Activated CD4-positive, alpha-beta T cell treated with anti-CD3 and anti-CD28 coated beads for 36 hours (primary cell): Measurements from ENCODE around the gene TMEM88. TPM values are rescaled to one million over a fixed set of nuclear protein-coding genes. Genes with fewer than 3 reads are reported as not detected.

Experiments
- ATAC-seq: fragments of 200-7000 bp; cut with Tn5 transposase; one replicate; pipeline ENCODE4 v1.10.0; 2021; ENCODE audit warnings: mild to moderate bottlenecking, moderate library complexity
- CTCF ChIA-PET: fragments of 350-600 bp; sonication (Branson Sonifier 250); formaldehyde crosslinking; loops from one replicate; lab custom pipeline; 2021; ENCODE audit warnings: antibody characterized with exemption; lab: Charles Lee
- POLR2A ChIA-PET: fragments of 350-600 bp; sonication (Branson Sonifier 250); formaldehyde crosslinking; loops from one replicate; lab custom pipeline; 2021; ENCODE audit warnings: antibody characterized with exemption, inconsistent platforms; lab: Charles Lee
- DNase-seq: peaks from one replicate; pipeline ENCODE4 v3.0.0-alpha.2; 2020
- H3K27ac Mint-ChIP-seq: one replicate; pipeline ENCODE4 v1.8.0; 2021; ENCODE audit warnings: mixed read lengths
- H3K27me3 Mint-ChIP-seq: one replicate; pipeline ENCODE4 v1.8.0; 2021; ENCODE audit warnings: mixed read lengths
- H3K36me3 Mint-ChIP-seq: one replicate; pipeline ENCODE4 v1.8.0; 2021; ENCODE audit warnings: low read depth, mixed read lengths
- H3K4me1 Mint-ChIP-seq: one replicate; pipeline ENCODE4 v1.8.0; 2021; ENCODE audit warnings: mixed read lengths
- H3K4me3 Mint-ChIP-seq: one replicate; pipeline ENCODE4 v1.8.0; 2021; ENCODE audit warnings: mild to moderate bottlenecking, moderate library complexity, mixed read lengths
- H3K9me3 Mint-ChIP-seq: one replicate; pipeline ENCODE4 v1.8.0; 2021; ENCODE audit warnings: low read depth, mixed read lengths
- intact Hi-C, 2 experiments: fragments of 100-400 bp; cut with DNase I in 1 of 2; cut with micrococcal nuclease in 1 of 2; formaldehyde crosslinking; loops; one replicate each; pipeline versions ENCODE4 v1.14.2 to v1.15.1; 2022 to 2024; cut with DNase I, micrococcal nuclease
- total RNA-seq, 2 experiments: library from RNA; stranded (reverse); gene quantifications; one replicate each; pipeline ENCODE4 v1.2.3, GENCODE V29; 2021

TMEM88 gene
- total RNA-seq, 2 experiments from 2014 or later: 3.5 to 5.6 TPM

- ATAC-seq: peak; percentile 7
- Mint-ChIP-seq H3K27ac (no peak overlapping the region), H3K4me1 (peaks cover 1% of the 10 kb centered on the region), H3K27me3 (no peaks in the 10 kb centered on the region), H3K4me3 (no peak overlapping the region), H3K36me3 (peaks cover 25% of the 10 kb centered on the region), H3K9me3 (no peaks in the 10 kb centered on the region)
- peak; percentile 73 for DNase-seq
- POLR2A ChIA-PET: no interaction called here
- CTCF ChIA-PET: interaction anchor here (0.7 to 1.4 kb wide), 2 partner anchors 22 to 42 kb away, joined by 3 to 6 read pairs; no protein-coding TSS in a partner anchor
- intact Hi-C loops: loop anchor here (1.0 to 2.0 kb wide), 19 partner anchors 24 to 647 kb away; partner anchors contain the start of genes CNTROB (in 2 of the 2), NAA38 (in 2 of the 2), ALOXE3 (in 1 of the 2) and CTC1 (in 1 of the 2)
These were observed 31.6 kb downstream of the TMEM88 start for GRCh38 chr17:7886227-7887037.

DNA sequence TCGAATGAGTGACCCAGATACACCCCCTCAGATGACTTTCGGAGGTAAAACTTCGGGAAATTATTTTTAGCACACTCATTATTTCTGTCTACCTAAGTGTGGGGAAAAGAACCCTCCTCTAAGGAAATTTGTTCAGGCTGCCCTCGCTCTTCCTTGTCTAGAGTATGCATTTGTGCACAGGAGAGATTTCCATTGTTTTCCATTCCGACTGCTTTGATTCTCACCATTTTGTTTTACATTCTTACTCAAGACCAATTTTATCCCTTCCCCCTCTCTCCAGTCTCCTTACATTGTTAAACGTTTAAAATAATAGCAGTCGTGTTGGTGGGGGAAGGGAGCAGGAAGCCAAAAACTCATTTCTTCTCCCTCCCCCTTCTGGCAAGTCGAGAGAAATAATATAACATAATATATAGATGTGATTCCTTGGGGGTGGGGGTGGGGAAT, 32.2 kb downstream of the TMEM88 start:
- H3K27ac Mint-ChIP-seq: no peak overlapping the region
- H3K4me1 Mint-ChIP-seq: peaks cover 3% of the 10 kb centered on the region
- intact Hi-C loops: loop anchor here (1.0 to 2.0 kb wide), 18 partner anchors 25 to 578 kb away; partner anchors contain the start of genes CNTROB (in 2 of the 2), NAA38 (in 2 of the 2), ALOXE3 (in 1 of the 2) and CTC1 (in 1 of the 2)
- ChIA-PET POLR2A (no interaction called here), CTCF (interaction anchor here (1.4 kb wide), 1 partner anchor 22 kb away, joined by 6 read pairs; no protein-coding TSS in a partner anchor)
- no peaks in the 10 kb centered on the region for H3K27me3 Mint-ChIP-seq
- ATAC-seq: no peak
- peaks cover 29% of the 10 kb centered on the region for H3K36me3 Mint-ChIP-seq
- no peak for DNase-seq
- H3K4me3 Mint-ChIP-seq: no peak overlapping the region
- H3K9me3 Mint-ChIP-seq: no peaks in the 10 kb centered on the region

- no peaks in the 10 kb centered on the region for H3K27me3 Mint-ChIP-seq
- intact Hi-C loops: loop anchor here (1.0 to 2.0 kb wide), 18 partner anchors 25 to 579 kb away; partner anchors contain the start of genes CNTROB (in 2 of the 2), NAA38 (in 2 of the 2), ALOXE3 (in 1 of the 2) and CTC1 (in 1 of the 2)
- POLR2A ChIA-PET: no interaction called here
- H3K27ac Mint-ChIP-seq: no peak overlapping the region
- no peaks in the 10 kb centered on the region for H3K9me3 Mint-ChIP-seq
- ATAC-seq (peak; percentile 79), DNase-seq (peak; percentile 94)
- peaks cover 4% of the 10 kb centered on the region for H3K4me1 Mint-ChIP-seq
- CTCF ChIA-PET: interaction anchor here (1.0 kb wide), 1 partner anchor 186 kb away, joined by 3 read pairs; no protein-coding TSS in a partner anchor
- H3K4me3 Mint-ChIP-seq: no peak overlapping the region
- H3K36me3 Mint-ChIP-seq: peaks cover 30% of the 10 kb centered on the region
These were observed 32.8 kb downstream of the TMEM88 start for GRCh38 chr17:7887482-7888183.

GRCh38 chr17:7888184-7888920, 33.5 kb downstream of the TMEM88 start, which contains the start of gene CHD3:
CHD3 (plus strand) TSS chr17:7888789; CDS start chr17:7889001, 212 bp downstream.
- no peaks in the 10 kb centered on the region for H3K27me3 Mint-ChIP-seq
- H3K27ac Mint-ChIP-seq: no peak within 1 kb of the TSS
- ATAC-seq (peak; percentile 18), DNase-seq (peak; percentile 82)
- ChIA-PET CTCF (interaction anchor here (0.8 to 1.4 kb wide), 5 partner anchors 9 to 185 kb away, joined by 3 to 6 read pairs (median 3); no protein-coding TSS in a partner anchor), POLR2A (no interaction called here)
- peaks cover 34% of the 10 kb centered on the region for H3K36me3 Mint-ChIP-seq
- intact Hi-C loops: no loop called here
- no peaks in the 10 kb centered on the region for H3K9me3 Mint-ChIP-seq
- no peak within 1 kb of the TSS for H3K4me3 Mint-ChIP-seq
- H3K4me1 Mint-ChIP-seq: peaks cover 4% of the 10 kb centered on the region

- Mint-ChIP-seq H3K27me3 (no peaks in the 10 kb centered on the region), H3K27ac (no peak overlapping the region), H3K9me3 (no peaks in the 10 kb centered on the region), H3K4me3 (no peak overlapping the region), H3K4me1 (peaks cover 3% of the 10 kb centered on the region), H3K36me3 (peaks cover 44% of the 10 kb centered on the region)
- DNase-seq (peak; percentile 71), ATAC-seq (no peak)
- CTCF ChIA-PET: interaction anchor here (0.8 to 1.4 kb wide), 4 partner anchors 8 to 101 kb away, joined by 3 to 6 read pairs (median 4); no protein-coding TSS in a partner anchor
- intact Hi-C loops: no loop called here
- POLR2A ChIA-PET: no interaction called here
These were observed 34.5 kb downstream of the TMEM88 start for GRCh38 chr17:7889166-7889955.

DNA sequence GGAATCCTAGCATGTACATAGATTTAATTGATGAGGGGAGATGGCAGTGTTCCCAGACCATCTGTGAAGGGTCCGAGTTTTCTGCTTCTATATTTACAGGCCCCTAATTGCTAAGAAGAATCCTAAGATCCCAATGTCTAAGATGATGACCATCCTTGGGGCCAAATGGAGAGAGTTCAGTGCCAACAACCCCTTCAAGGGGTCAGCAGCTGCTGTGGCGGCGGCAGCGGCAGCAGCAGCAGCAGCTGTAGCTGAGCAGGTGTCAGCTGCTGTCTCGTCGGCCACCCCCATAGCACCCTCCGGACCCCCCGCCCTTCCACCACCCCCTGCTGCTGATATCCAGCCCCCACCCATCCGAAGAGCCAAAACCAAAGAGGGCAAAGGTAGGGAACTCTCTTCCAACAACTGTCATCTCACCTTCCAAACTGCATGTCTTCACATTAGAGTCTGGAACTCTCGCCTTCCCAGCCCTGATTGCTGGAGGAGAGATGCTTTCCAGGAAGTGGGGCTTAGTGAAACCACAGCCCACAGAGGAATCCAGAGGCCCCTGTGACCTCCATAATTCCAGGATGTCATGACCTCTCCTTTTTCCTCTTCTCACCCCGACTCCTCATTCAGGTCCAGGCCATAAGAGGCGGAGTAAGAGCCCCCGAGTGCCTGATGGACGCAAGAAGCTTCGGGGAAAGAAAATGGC, 38.5 kb downstream of the TMEM88 start:
- POLR2A ChIA-PET: no interaction called here
- Mint-ChIP-seq H3K4me1 (peaks cover 19% of the 10 kb centered on the region), H3K27ac (no peak overlapping the region), H3K27me3 (no peaks in the 10 kb centered on the region), H3K36me3 (peaks cover 70% of the 10 kb centered on the region), H3K9me3 (no peaks in the 10 kb centered on the region), H3K4me3 (no peak overlapping the region)
- ATAC-seq (no peak), DNase-seq (no peak)
- intact Hi-C loops: no loop called here
- CTCF ChIA-PET: interaction anchor here (0.6 kb wide), 1 partner anchor 158 kb away, joined by 3 read pairs; no protein-coding TSS in a partner anchor

DNA sequence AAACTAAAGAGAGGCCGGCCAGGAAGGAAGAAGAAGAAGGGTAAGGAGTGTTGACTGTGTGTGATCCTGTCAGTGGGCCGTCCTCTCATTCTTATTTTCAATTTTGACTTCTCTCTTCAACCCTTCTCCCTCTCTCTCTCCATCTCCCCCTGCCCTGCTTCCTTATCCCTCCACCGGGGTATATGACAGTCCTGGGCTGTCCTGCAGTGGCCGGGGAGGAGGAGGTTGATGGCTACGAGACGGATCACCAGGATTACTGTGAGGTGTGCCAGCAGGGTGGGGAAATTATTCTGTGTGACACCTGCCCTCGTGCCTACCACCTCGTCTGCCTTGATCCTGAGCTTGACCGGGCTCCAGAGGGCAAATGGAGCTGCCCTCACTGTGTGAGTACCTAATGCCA, 39.4 kb downstream of the TMEM88 start:
- DNase-seq: no peak
- CTCF ChIA-PET: no interaction called here

GRCh38 chr17:7894866-7895265, 40.0 kb downstream of the TMEM88 start:
- ChIA-PET POLR2A (no interaction called here), CTCF (no interaction called here)
- Mint-ChIP-seq H3K9me3 (no peaks in the 10 kb centered on the region), H3K27me3 (no peaks in the 10 kb centered on the region), H3K4me1 (peaks cover 19% of the 10 kb centered on the region), H3K27ac (peak overlapping the region; percentile 37), H3K4me3 (no peak overlapping the region), H3K36me3 (peaks cover 81% of the 10 kb centered on the region)
- intact Hi-C loops: no loop called here
- DNase-seq: no peak
- ATAC-seq: no peak

More for the DNA sequence above, 39.4 kb downstream of the TMEM88 start:
- ATAC-seq: no peak
- intact Hi-C loops: no loop called here
- no peak overlapping the region for H3K4me3 Mint-ChIP-seq
- H3K9me3 Mint-ChIP-seq: no peaks in the 10 kb centered on the region
- H3K27me3 Mint-ChIP-seq: no peaks in the 10 kb centered on the region
- no peak overlapping the region for H3K27ac Mint-ChIP-seq
- POLR2A ChIA-PET: no interaction called here
- H3K4me1 Mint-ChIP-seq: peaks cover 19% of the 10 kb centered on the region
- peaks cover 79% of the 10 kb centered on the region for H3K36me3 Mint-ChIP-seq

GRCh38 chr17:7897090-7897489, 42.2 kb downstream of the TMEM88 start:
- peak overlapping the region; percentile 55 for H3K27ac Mint-ChIP-seq
- no peak for DNase-seq

More at GRCh38 chr17:7897090-7897489, 42.2 kb downstream of the TMEM88 start:
- no peak for ATAC-seq
- ChIA-PET POLR2A (no interaction called here), CTCF (interaction anchor here (0.7 to 2.3 kb wide), 8 partner anchors 8 to 93 kb away, joined by 3 to 16 read pairs (median 6); partner anchors contain the start of genes CHD3 and KDM6B)
- Mint-ChIP-seq H3K9me3 (no peaks in the 10 kb centered on the region), H3K4me1 (peaks cover 17% of the 10 kb centered on the region), H3K27me3 (no peaks in the 10 kb centered on the region), H3K36me3 (peaks cover 77% of the 10 kb centered on the region), H3K4me3 (no peak overlapping the region)
- intact Hi-C loops: no loop called here
